NCI-H146 (cell line): ENCODE results near the gene TRPM5.

ENCODE experiments used
- DNase-seq: peaks from one replicate; lab custom pipeline; 2025; lab: John Stamatoyannopoulos, UW

The TRPM5 gene

DNA sequence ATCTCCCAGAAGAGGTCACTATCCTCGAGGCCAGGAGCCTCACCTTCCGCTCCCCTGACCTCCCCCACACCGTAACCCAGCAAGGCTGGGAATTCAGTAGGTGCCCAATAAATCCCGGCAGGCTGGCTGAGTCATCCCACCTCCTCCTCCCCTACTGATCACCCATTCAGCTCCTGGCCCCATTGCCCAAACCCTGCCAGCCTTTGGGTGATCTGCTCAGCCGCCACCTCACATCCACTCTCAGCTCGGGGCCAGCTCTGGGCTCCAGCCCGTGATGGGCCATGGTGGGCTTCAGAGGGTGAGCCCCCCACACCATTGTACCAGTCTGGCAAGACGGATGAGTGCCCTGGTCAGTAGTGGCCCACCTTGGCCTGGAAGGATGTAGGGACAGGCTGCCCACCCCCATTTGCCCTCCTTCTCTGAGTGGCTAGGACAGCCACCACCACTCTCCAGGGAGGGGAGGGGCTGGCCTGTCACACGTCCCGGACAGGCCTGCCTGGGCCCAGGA lies 8.2 kb downstream of the TRPM5 start:
- no peak for DNase-seq

DNA sequence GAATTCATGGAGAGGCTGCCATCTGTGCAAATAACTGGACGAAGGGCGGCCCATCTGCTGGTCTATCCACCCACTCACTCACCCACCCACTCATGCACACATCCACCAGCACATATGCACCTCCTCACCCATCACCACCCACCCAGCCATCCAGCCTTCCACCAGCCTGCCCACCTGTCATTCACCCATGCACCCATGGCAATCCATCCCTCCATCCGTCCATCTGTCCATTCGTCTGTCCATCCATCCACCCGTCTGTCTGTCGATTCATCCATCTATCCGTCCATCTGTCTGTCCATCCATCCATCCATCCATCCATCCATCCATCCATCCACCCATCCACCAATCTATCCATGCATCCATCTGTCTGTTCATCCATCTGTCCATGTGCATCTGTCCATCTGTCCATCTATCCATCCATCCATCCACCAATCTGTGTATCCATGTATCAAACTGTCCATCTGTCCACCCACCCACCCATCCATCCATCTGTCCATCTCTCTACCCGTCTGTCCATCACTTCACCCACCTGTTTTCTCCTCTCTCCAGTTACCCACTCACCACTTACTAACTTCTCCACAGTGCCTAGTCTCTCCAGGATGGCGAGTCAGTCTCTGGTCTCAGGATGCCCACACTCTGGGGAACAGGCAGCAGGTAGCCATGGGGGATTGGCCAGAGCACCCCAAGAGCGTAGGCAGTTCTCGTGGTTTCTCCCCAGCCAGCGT lies 8.9 kb downstream of the TRPM5 start:
- DNase-seq: no peak

DNA sequence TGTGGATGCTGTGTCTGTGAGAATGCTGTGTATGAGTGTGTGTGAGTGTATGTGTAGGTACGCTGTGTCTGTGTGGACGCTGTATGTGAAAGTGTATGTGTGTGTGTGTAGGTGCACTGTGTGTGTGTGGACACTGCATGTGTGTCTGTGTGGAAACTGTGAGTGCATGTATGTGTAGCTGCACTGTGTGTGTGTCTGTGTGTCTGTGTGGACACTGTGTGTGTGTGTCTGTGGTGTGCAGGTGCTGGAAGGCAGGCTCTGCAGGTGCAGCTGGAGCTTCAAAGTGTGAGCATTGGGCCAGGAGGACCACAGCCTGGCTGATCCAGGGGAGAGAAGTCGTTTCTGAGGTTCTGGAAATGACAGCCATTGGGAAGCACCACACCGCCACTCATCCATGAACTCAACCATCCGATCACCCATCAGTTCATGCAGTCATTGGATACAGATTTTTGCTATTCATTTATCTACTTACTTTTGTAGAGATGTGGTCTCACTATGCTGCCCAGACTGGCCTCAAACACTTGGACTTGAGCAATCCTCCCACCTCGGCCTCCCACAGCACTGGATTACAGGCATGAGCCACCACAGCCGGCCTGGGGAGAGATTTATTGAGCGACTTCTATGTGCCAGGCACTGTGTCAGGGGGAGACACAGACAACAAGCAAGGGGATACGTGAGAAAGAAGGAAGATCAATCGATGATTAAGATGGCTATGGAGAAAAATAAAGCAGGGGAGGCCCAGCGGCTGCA lies 9.6 kb downstream of the TRPM5 start:
- no peak for DNase-seq

DNA sequence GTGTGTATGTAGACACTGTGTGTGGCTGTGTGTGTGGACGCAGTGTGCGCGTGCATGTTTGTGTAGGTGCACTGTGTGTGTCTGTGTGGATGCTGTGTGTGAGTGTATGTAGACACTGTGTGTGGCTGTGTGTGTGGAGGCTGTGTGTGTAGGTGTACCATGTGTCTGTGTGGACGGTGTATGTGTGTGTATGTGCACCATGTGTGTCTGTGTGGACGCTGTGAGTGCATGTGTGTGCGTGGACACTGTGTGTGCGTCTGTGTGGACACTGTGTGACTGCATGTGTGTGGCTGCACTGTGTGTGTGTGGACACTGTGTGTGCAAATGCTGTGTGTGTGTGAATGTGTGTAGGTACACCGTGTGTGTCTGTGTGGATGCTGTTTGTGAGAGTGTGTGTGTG lies 10.3 kb downstream of the TRPM5 start:
- no peak for DNase-seq

DNA sequence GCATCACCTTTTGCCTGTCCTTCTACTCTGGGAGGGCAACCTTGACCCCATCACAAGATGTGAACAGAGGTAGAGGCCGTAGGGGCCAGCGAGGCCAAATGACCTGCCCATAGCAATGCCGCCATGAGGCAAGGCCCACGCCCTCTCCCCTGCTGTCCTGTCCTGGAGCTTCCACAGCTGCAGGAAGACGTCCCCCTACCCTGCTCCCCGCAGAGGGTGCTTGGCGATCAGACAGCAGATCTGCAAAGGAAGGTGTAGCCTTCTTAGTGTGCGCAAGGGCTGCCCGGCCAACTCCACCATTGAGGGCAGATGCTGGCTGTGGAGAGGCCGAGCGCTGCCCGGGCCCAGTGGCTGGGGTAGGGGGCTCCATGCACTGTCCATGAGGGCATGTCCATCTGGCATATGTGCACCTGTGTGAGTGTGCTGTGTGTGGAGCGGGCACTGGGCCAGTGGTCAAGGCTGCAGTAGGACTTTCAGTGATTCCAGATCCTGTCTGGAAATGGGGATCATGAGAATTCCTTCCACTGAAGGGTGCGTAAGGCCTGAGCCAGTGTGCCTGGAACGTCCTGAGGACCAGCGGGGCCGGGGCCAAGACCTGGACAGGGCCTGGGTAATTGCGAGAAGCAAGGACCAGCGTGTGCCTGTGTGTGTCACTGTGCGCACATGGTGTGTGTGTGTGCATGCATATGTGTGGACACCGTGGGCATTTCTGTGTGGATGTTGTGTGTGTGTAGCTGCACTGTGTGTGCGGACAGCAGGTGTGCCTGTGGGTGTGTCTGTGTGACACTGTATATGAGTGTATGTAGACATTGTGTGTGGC lies 11.0 kb downstream of the TRPM5 start:
- DNase-seq: no peak

DNA sequence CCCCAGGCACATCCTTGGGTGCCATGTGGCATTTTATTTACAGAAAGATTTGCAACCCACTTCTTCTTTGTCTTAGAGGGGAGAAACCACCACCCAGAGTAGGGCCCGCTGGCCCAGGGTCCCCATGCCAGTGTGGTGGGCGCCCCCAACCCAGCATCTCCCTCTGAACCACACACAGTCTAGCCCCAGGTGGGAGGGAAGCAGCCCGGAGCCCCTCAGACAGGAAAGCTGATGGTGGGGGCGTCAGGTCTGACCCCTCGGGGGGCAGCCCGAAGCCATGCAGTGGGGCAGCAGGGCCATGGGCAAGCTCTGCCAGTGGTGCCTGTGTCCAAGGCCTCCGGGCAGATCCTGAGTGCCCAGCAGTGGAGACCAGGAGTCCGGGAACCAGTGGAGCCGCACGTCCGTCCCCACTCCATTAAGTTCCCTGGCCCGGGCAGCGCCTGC lies 11.7 kb downstream of the TRPM5 start:
- DNase-seq: no peak

DNA sequence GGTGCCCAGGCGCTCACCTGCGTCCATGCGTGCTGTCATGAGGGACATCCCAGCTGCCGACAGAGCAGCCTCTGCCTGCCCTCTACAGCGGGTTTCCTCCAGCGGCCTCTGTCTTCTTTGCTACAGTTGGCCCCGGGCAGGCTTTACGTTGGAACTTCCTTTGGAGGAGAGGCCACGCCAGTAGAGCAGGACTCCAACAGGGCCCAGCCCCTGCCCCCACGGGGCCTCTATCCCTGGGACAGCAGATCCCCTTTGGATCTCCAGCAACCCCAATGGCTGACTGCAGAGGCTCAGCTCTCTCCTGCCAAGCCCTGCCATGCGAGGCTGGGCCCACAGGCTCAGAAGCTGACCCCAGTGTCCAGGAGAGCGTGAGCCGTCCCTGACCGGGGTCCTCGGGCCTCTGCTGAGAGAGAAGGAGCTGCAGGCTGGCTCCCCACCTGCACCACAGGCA lies 12.1 kb downstream of the TRPM5 start:
- no peak for DNase-seq

DNA sequence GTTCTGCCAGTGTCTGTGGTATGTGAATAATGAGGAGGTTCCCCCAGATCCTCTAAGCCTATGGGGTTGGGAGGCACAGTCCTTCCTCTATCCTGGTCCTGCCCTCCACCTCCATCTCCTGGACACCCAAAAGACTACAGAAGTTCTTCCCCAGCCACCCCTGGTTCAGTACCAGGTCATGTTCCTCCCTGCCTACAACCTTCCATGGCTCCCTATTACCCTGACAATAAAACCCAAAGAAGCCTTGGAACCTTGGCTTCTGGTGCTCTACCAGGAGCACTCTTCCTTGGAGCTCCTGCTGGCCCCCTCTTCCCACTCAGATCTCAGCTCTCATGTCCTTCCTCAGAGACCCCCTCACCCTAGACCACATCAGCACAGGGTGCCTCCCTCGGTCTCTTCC lies 12.9 kb downstream of the TRPM5 start:
- DNase-seq: no peak

DNA sequence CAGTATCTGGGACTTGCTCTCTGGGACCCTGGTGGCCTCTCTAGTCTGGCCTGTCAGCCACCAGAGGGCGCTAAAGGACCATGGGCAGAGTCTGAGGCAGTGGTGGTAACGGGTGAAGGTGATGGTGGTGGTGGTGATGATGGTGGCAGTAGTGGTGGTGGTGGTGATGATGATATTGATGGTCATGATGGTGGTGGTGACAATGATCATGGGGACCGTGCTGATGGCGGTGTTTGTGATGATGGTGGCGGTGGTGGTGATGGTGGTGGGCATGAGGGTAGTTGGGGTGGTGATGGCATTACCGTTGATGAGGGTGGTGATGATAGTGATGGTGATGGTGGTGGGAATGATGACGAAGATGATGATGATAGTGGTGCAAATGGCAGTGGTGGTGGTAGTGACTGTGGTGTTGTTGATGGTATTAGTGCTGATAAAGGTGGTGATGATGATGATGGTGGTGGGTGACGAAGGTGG lies 16.0 kb downstream of the TRPM5 start:
- peak; percentile 55 for DNase-seq

DNA sequence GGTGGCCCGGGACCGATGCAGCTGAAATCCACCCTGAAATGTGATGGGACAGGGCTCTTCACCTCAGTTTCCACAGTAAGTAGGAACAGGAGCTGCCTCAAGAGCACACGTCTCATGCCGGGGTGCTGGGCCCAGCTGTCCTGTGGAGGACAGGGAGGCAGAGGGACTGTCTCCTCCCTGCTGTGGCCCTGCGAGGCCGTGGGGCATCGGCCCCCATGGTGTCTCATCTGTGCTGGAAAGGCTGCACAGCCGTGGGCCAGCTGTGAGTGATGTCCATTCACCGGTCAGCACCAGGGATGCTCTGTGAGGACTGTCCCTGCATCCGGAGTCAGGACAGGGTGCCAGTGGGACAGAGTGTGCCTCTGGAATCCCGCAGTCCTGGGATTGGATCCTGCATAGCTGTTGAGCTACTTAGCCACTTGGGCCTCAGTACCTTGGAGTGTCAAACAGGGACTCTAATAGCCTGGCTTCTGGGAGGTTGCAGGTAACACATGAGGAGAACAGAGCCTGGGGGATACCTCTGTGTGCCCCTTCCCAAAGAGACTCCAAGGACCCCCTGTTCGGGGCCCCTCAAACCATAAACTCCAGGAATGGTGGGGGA lies 16.5 kb downstream of the TRPM5 start:
- no peak for DNase-seq

DNA sequence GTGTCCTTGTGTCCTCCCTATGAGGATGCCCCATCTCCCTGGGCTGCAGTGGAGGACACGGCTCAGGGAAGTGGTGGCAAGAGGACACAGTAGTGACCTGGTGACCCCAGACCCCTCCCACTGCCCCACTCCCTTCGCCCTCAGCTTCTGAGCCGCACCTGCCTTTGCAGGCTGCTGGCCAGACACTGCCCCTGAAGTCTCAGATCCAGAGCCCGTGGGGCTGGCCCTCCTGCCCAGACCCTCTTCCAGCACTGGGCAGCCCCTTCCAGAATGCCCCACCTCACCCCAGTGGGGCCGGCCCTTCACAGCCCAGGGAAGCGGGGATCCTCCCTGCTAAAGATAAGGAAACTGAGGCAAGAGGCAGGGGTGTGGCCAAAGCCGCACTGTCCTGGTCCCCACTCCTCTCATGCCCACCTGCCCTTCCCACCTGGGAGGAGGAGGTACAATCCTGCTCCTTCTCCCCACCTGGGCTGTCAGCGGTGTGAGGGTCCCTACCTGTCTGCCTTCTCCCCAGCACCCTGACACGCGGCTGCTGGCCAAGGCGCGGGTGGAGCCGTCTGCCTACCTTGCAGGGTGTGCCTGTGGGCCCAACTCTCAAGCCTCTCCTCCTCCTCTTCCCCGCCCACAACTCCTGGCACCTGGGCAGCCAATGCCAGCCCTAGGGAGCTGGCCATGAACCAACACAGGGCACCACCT lies 17.3 kb downstream of the TRPM5 start:
- DNase-seq: no peak

DNA sequence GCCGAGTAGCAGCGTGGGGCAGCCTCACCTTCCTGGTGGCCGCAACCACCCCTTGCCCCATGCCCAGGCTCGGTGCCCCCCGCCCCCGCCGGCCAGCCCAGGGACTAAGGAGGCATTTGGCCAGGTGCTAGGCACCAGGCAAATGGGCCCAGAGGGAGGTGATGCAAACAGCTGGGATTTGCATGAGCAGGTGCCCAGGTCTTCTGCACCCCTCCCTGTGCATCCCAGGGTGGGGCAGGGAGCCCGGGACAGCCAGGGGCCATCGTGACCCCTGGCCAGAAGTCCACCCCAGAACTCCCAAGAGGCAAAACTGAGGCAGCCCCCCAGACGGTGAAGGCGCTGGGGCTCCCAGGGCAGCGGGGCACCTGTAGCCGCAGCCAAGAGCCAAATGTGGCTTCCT lies 18.1 kb downstream of the TRPM5 start:
- no peak for DNase-seq

DNA sequence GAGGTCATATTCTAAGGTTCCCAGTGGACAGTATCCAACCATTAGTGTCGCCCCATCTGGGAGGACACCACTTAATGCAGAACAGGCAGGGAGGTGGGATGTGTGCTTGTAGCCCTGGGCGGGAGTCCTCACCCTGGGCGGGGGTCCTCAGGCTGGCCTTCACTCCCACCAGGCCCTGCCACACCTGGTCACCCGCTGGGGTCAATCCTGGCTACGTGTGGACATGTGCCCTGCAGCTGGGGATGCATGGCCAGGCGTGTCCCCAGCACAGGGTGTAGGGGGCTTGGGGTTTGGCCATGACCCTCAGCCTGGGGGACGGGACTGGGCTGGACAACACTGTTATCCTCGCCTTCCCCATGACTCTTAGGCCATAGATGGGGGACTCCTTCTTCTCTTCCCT lies 18.8 kb downstream of the TRPM5 start:
- no peak for DNase-seq

DNA sequence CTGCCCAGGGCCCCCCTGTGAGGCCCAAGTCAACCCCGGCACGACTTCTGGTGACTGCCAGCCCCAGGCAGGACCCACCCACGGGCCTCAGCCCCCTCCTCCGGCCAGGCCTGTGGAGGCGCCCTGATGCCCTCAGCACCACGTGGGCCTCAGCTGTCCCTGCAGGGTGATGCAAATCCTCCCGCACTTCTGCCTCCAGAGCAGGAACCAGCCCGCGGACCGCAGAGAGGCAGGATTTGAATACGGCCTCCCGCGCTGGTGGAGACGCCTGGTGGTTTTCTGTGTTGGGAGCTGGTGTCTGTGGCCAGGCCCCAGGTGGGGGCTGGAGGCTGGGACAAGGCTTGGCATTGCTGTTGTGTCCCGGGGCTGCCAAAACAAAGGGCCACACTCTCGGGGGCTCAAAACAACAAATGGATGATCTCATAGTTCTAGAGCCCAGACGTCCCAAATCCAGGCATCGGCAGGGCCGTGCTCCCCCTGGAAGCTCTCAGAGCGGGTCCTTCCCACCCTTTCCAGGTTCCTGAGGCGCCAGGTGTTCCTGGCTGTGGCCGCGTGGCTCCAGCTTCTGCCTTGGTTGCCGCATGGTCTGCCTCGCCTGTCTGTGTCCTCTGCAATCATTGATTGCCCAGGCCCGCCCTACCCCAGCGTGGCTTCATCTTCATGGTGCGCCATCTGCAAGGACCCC lies 19.4 kb downstream of the TRPM5 start:
- no peak for DNase-seq

DNA sequence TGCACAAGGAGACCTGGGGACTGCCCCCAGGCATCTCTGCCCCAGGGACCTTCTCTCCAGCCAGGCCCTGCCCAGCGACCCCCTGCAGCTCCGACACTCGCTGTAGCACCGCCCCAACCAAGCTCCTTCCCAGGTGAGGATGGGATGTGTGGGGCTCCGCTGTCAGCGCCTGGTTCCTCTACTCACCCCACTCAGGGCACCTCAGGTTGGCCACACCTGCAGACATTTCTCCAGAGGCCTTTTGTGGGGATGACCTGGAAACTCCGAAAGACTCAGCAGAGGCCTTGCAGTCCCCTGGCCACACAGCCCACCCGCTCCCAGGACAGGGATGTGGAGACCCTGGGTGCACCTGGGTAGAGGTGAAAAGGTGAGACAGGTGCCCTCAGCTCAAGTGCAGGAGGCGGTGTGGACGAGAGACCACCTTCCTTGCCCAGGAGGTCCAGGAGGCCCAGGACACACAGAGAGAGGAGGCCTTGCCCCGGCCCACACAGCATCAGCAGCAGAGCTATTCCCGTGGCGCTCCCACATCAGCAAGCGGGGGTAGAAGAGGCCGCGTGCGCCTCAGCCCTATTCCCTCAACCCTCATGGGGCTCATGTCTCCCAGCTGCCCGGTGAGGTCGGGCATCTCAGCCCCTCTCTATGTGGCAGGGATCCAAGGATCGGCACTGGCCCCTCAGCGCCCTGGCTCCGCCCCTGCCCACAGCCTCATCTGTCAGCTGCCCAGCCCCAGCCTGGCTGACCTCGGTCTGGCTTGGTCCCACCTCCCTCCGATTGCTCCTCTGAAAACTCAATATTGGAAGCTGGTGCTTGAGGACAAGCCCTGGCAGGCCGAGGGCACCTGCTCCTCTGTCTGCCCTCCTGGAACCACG lies 20.9 kb downstream of the TRPM5 start:
- no peak for DNase-seq

DNA sequence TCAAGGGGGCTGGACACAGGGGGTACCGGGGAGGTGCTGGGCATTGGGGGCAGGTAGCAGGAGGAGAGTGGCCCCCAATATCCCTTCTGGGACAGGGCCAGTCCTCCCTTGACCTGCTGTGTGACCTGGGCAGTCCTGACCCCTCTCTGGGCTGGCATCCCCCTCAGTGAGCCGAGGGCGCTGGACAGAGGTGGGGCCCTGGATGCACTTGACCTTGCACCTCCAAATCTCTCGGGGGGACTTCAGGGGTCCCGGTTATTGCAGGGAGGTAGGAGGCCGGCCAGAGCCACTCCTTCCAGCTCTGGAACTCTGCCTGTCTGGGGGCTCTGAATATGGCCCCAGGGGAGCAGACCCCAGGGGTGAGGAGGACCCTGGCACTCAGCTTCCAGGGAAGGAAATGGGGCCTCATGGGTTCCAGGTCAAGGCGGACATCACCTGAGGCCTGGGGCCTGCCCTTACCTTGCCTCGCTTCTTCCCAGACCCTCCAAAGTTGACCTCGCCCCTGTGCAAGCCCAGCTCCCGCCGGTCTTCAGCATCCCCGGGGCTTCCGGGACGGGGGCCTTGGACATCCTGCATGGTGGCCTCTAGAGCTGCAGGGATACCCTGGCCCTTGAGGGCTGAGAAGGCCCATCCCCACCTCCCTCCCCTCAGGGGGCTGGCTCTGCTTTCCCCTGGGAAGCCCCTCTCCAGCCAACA lies 21.7 kb downstream of the TRPM5 start:
- DNase-seq: no peak

DNA sequence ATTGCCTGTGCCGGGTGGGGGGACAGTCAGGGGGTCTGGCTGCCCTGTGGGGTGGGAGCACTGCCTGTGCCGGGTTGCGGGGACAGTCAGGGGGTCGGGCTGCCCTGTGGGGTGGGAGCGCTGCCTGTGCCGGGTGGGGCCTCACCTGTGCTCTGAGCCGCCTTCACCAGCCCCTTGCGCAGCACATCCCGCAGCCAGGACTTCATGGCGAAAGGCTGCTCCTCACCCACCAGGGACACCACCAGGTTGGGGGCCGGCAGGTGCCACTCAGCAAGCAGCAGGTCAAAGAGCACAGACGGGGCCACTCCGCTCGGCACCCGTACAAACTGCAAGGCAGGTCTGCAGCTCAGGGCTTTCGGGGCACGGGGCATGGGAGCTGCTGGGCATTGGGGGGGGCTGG lies 22.3 kb downstream of the TRPM5 start:
- DNase-seq: no peak

DNA sequence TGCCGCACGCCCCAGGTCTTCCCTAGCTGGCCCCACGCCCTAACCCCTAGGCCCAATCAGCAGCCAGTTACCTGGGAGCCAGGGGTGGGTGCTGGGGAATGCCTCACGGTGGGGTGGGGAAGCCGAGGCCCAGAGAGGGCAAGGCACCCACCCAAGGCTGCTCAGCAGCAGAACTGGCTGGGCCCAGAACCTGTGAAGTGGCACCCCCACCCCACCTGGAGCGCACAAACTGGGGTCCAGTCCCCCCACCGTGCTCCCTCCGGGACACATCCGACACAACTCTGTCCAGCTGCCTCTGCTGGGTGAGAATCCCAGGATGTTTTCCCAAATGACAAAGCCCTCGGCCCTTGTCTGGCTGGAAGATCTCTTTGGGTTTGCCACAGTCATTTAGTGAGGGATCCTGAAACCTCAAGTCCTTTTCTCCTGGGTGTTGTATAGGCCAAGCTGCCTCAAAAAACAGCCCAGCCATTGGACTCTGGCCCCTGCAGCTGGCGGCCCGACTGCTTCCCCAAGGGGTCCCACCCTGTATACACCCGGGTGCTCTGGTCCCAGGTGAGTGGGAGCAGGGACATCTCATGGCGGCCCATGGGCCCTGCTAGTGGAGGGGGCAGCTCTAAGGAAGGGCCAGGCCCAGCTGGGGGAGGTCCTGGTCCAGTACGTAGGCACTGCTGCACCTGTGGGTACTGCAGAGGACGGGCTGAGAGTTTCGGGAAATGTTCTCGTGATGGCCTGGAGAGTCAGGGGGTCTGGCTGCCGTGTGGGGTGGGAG lies 22.9 kb downstream of the TRPM5 start:
- no peak for DNase-seq
